Right atrium auricular region (tissue), 2 donors: ENCODE measurements around the gene TAF3. TPM values are rescaled to one million over a fixed set of nuclear protein-coding genes. Genes with fewer than 3 reads are reported as not detected.
A peak's percentile ranks its signal among the peaks of the same experiment; 100 is the strongest.

Source experiments
- DNase-seq: peaks from one replicate; pipeline ENCODE4 v3.0.0-alpha.2; 2019; ENCODE audit warnings: low spot score
- H3K27ac ChIP-seq, 2 donors: fragments of 200-600 bp; sonication (generic); 1 replicate in 1 of 2; 2 replicates in 1 of 2; pipeline ENCODE4 v1.5.1; 2016 to 2019
- H3K27me3 ChIP-seq, 2 donors: fragments of 200-600 bp; sonication (generic); one replicate each; pipeline versions ENCODE4 v1.5.1 to v1.6.0; 2017 to 2019
- H3K36me3 ChIP-seq: fragments of 200-600 bp; sonication (generic); one replicate; pipeline ENCODE4 v1.5.1; 2016
- H3K4me1 ChIP-seq, 2 donors: fragments of 200-600 bp; sonication (generic); one replicate each; pipeline versions ENCODE4 v1.5.1 to v1.6.0; 2017 to 2019
- H3K4me3 ChIP-seq, 2 donors: fragments of 200-600 bp; sonication (generic); 1 replicate in 1 of 2; 2 replicates in 1 of 2; pipeline ENCODE4 v1.5.1; 2017 to 2019; ENCODE audit warnings: mild to moderate bottlenecking in 1 of 2, moderate library complexity in 1 of 2
- H3K9me3 ChIP-seq, 2 donors: fragments of 200-600 bp; sonication (generic); one replicate each; pipeline ENCODE4 v1.5.1; 2019
- CTCF ChIP-seq, 2 donors: fragments of 200-600 bp; sonication (generic); IDR thresholded peaks; one replicate each; pipeline ENCODE4 v1.5.1; 2019; ENCODE audit warnings: antibody characterized with exemption in 2 of 2
- total RNA-seq, 2 donors: library from RNA; depleted of rRNA; stranded (reverse); fragments of >200 nt; gene quantifications; one replicate each; pipeline ENCODE4 v1.1.0, GENCODE V29; 2016

Gene TAF3
- total RNA-seq, 2 donors from 2014 or later: 4.6 to 6.1 TPM

GRCh38 chr10:7817576-7817975, 729 bp upstream of the TAF3 start:
- Histone ChIP-seq H3K4me3 (peak overlapping the region; percentile 83 to 100), H3K36me3 (no peaks in the 10 kb centered on the region), H3K27ac (no peak overlapping the region), H3K9me3 (no peaks in the 10 kb centered on the region), H3K27me3 (no peaks in the 10 kb centered on the region), H3K4me1 (peaks cover 0 to 22% of the 10 kb centered on the region in 2 donors)
- no peak for DNase-seq
- TF ChIP-seq CTCF (IDR thresholded peaks at IDR 0.05): no peak

GRCh38 chr10:7817984-7818294, 366 bp upstream of the TAF3 start:
- H3K27me3 ChIP-seq: no peaks in the 10 kb centered on the region
- no peak for DNase-seq

GRCh38 chr10:7819121-7819460, 786 bp downstream of the TAF3 start:
- Histone ChIP-seq H3K4me1 (peaks cover 0 to 22% of the 10 kb centered on the region in 2 donors), H3K27me3 (no peaks in the 10 kb centered on the region), H3K27ac (peak overlapping the region in 1 of 2 donors; percentile 83), H3K9me3 (no peaks in the 10 kb centered on the region), H3K36me3 (no peaks in the 10 kb centered on the region), H3K4me3 (peak overlapping the region; percentile 83 to 100)
- peak; percentile 61 for DNase-seq
- peak in 1 of 2 donors; percentile 41 for TF ChIP-seq CTCF (IDR thresholded peaks at IDR 0.05)

More at GRCh38 chr10:7817984-7818294, 366 bp upstream of the TAF3 start:
- peak overlapping the region; percentile 83 to 100 for H3K4me3 ChIP-seq
- H3K4me1 ChIP-seq: peaks cover 0 to 22% of the 10 kb centered on the region in 2 donors
- no peaks in the 10 kb centered on the region for H3K36me3 ChIP-seq
- peak overlapping the region; percentile 56 to 83 for H3K27ac ChIP-seq
- no peak for TF ChIP-seq CTCF (IDR thresholded peaks at IDR 0.05)
- H3K9me3 ChIP-seq: no peaks in the 10 kb centered on the region

- Histone ChIP-seq H3K9me3 (no peaks in the 10 kb centered on the region), H3K4me1 (peaks cover 0 to 13% of the 10 kb centered on the region in 2 donors), H3K27me3 (no peaks in the 10 kb centered on the region), H3K4me3 (no peak overlapping the region), H3K27ac (no peak overlapping the region), H3K36me3 (peaks cover 12% of the 10 kb centered on the region)
- TF ChIP-seq CTCF (IDR thresholded peaks at IDR 0.05): no peak
- DNase-seq: no peak
Observed at GRCh38 chr10:7824251-7824650, 5.9 kb downstream of the TAF3 start.

GRCh38 chr10:7826971-7827370, 8.7 kb downstream of the TAF3 start:
- Histone ChIP-seq H3K27ac (peak overlapping the region in 1 of 2 donors; percentile 10), H3K36me3 (peaks cover 12% of the 10 kb centered on the region)
- no peak for TF ChIP-seq CTCF (IDR thresholded peaks at IDR 0.05)

GRCh38 chr10:7829289-7829834, 11.1 kb downstream of the TAF3 start:
- no peak overlapping the region for H3K27ac ChIP-seq
- no peak overlapping the region for H3K4me3 ChIP-seq
- no peaks in the 10 kb centered on the region for H3K27me3 ChIP-seq
- TF ChIP-seq CTCF (IDR thresholded peaks at IDR 0.05): no peak
- DNase-seq: no peak
- no peaks in the 10 kb centered on the region for H3K9me3 ChIP-seq
- peaks cover 10% of the 10 kb centered on the region for H3K36me3 ChIP-seq
- no peaks in the 10 kb centered on the region for H3K4me1 ChIP-seq

More at GRCh38 chr10:7826971-7827370, 8.7 kb downstream of the TAF3 start:
- no peak overlapping the region for H3K4me3 ChIP-seq
- no peak for DNase-seq
- no peaks in the 10 kb centered on the region for H3K27me3 ChIP-seq
- no peaks in the 10 kb centered on the region for H3K9me3 ChIP-seq
- H3K4me1 ChIP-seq: no peaks in the 10 kb centered on the region
